ENCODE measurements around the gene HDAC9.
A peak's percentile ranks its signal among the peaks of the same experiment; 100 is the strongest.
"Not testable (repeated sequence)": the region's sequence is repeated elsewhere in the genome, so short reads cannot be mapped to it uniquely, and the experiment has no call there.

The HDAC9 gene

GRCh38 chr7:18990700-18991099 is 495.2 kb downstream of the HDAC9 start:
- DNase-seq, result not testable (repeated sequence)

- no peak for DNase-seq
These were observed 498.6 kb downstream of the HDAC9 start for GRCh38 chr7:18993933-18994668.

- DNase-seq, result no peak
These were observed 499.7 kb downstream of the HDAC9 start for GRCh38 chr7:18995270-18995671.

GRCh38 chr7:18995811-18996426 is 500.4 kb downstream of the HDAC9 start:
- DNase-seq, result no peak

- DNase-seq, result no peak
These were observed 501.0 kb downstream of the HDAC9 start for GRCh38 chr7:18996583-18996982.

- no peak for DNase-seq
These were observed 502.1 kb downstream of the HDAC9 start for GRCh38 chr7:18997477-18998150.

GRCh38 chr7:19000410-19000809 is 504.9 kb downstream of the HDAC9 start:
- DNase-seq, result no peak

- DNase-seq, result no peak
These were observed 506.3 kb downstream of the HDAC9 start for GRCh38 chr7:19001854-19002253.

GRCh38 chr7:19009241-19009935 is 513.8 kb downstream of the HDAC9 start:
- no peak for DNase-seq

GRCh38 chr7:19009936-19010280 is 514.4 kb downstream of the HDAC9 start:
- DNase-seq, result no peak

GRCh38 chr7:19011212-19011611 is 515.7 kb downstream of the HDAC9 start:
- no peak for DNase-seq

GRCh38 chr7:19015098-19015497 is 519.5 kb downstream of the HDAC9 start:
- DNase-seq, result no peak

- no peak for DNase-seq
These were observed 520.6 kb downstream of the HDAC9 start for GRCh38 chr7:19016140-19016539.

GRCh38 chr7:19017374-19017773 is 521.8 kb downstream of the HDAC9 start:
- DNase-seq, result no peak

GRCh38 chr7:19020062-19020461 is 524.5 kb downstream of the HDAC9 start:
- no peak for DNase-seq

- DNase-seq, result no peak
These were observed 525.2 kb downstream of the HDAC9 start for GRCh38 chr7:19020711-19021110.

- DNase-seq, result no peak
These were observed 527.9 kb downstream of the HDAC9 start for GRCh38 chr7:19023477-19023876.

GRCh38 chr7:19024261-19024660 is 528.7 kb downstream of the HDAC9 start:
- DNase-seq, result no peak

- no peak for DNase-seq
These were observed 531.3 kb downstream of the HDAC9 start for GRCh38 chr7:19026888-19027287.

- DNase-seq, result no peak
These were observed 534.7 kb downstream of the HDAC9 start for GRCh38 chr7:19030281-19030680.

- DNase-seq, result not testable (repeated sequence)
These were observed 537.4 kb downstream of the HDAC9 start for GRCh38 chr7:19032942-19033341.

GRCh38 chr7:19051767-19052375 is 556.3 kb downstream of the HDAC9 start:
- DNase-seq, result peak; percentile 28

Data from activated naive CD4-positive, alpha-beta T cell treated with Interleukin-2 at 50 U/mL for 16 hours (primary cell).